Thyroid gland (tissue), 4 donors: ENCODE measurements around the gene KIF18A. TPM values are rescaled to one million over a fixed set of nuclear protein-coding genes. Genes with fewer than 3 reads are reported as not detected.

Experiments used
- DNase-seq, 2 donors: peaks; one replicate each; pipeline ENCODE4 v3.0.0-alpha.2; 2019
- H3K27ac ChIP-seq, 3 donors: fragments of 200-600 bp; sonication (generic); 1 replicate in 2 of 3; 2 replicates in 1 of 3; pipeline ENCODE4 v1.5.1; 2016 to 2019; ENCODE audit warnings: mild to moderate bottlenecking in 1 of 3, moderate library complexity in 1 of 3
- H3K27me3 ChIP-seq: fragments of 200-600 bp; sonication (generic); one replicate; pipeline ENCODE4 v1.5.1; 2019
- H3K36me3 ChIP-seq, 2 donors: fragments of 200-600 bp; sonication (generic); one replicate each; pipeline ENCODE4 v1.5.1; 2016 to 2019
- H3K4me1 ChIP-seq, 2 donors: fragments of 200-600 bp; sonication (generic); one replicate each; pipeline ENCODE4 v1.5.1; 2017 to 2019
- H3K4me3 ChIP-seq, 3 donors: fragments of 200-600 bp; sonication (generic); replicated peaks in 1 of 3; 1 replicate in 2 of 3; 2 replicates in 1 of 3; pipeline ENCODE4 v1.5.1; 2016; ENCODE audit warnings: mild to moderate bottlenecking in 1 of 3
- H3K9me3 ChIP-seq: fragments of 200-600 bp; sonication (generic); one replicate; pipeline ENCODE4 v1.5.1; 2017
- CTCF ChIP-seq, 6 experiments: fragments of 200-600 bp in 3 of 6; fragments of 450-650 bp in 3 of 6; sonication (generic) in 3 of 6; IDR thresholded peaks; one replicate each; pipeline ENCODE4 v1.5.1; 2016 to 2019; ENCODE audit warnings: antibody characterized with exemption in 6 of 6, mild to moderate bottlenecking in 2 of 6, inconsistent platforms in 1 of 6, moderate library complexity in 1 of 6
- POLR2A ChIP-seq, 2 donors: fragments of 450-650 bp; IDR thresholded peaks; one replicate each; pipeline ENCODE4 v1.6.1; 2017; ENCODE audit warnings: antibody characterized with exemption in 2 of 2, mild to moderate bottlenecking in 2 of 2, moderate library complexity in 1 of 2
- WGBS, 2 donors: methylation state at CpG; one replicate each; pipeline ENCODE4 v1.1.5; 2017; 5-methylcytosine and 5-hydroxymethylcytosine counted together
- intact Hi-C: fragments of 100-400 bp; cut with DNase I; formaldehyde crosslinking; loops from one replicate; pipeline ENCODE4 v1.15.1; 2023
- total RNA-seq, 4 donors: library from RNA; depleted of rRNA; stranded (reverse); fragments of >200 nt; gene quantifications; one replicate each; pipeline ENCODE4 v1.2.3, GENCODE V29; 2016

The KIF18A gene
- total RNA-seq, 4 donors from 2014 or later = 2.3 to 4.6 (median 4.1) TPM

GRCh38 chr11:28049338-28050216 is 58.4 kb downstream of the KIF18A start:
- Histone ChIP-seq H3K9me3 (no peaks in the 10 kb centered on the region), H3K27me3 (no peaks in the 10 kb centered on the region), H3K4me1 (no peaks in the 10 kb centered on the region), H3K4me3 (no peak overlapping the region), H3K27ac (no peak overlapping the region), H3K36me3 (no peaks in the 10 kb centered on the region)
- 83 to 86% methylated on average over 5 of the region's 5 CpGs for WGBS, 2 donors
- intact Hi-C loops = no loop called here
- TF ChIP-seq CTCF (IDR thresholded peaks at IDR 0.05) = no peak
- TF ChIP-seq POLR2A (IDR thresholded peaks at IDR 0.05) = no peak
- DNase-seq = no peak

- Histone ChIP-seq H3K27me3 (no peaks in the 10 kb centered on the region), H3K9me3 (no peaks in the 10 kb centered on the region), H3K27ac (no peak overlapping the region), H3K4me1 (no peaks in the 10 kb centered on the region), H3K36me3 (no peaks in the 10 kb centered on the region), H3K4me3 (no peak overlapping the region)
- intact Hi-C loops = no loop called here
- DNase-seq = no peak
- TF ChIP-seq CTCF (IDR thresholded peaks at IDR 0.05) = no peak
- no peak for TF ChIP-seq POLR2A (IDR thresholded peaks at IDR 0.05)
Observed at GRCh38 chr11:28048812-28049211, 59.1 kb downstream of the KIF18A start.

GRCh38 chr11:28043930-28044709 is 63.8 kb downstream of the KIF18A start:
- TF ChIP-seq POLR2A (IDR thresholded peaks at IDR 0.05) (no peak), CTCF (IDR thresholded peaks at IDR 0.05) (no peak)

GRCh38 chr11:28040384-28040783 is 67.6 kb downstream of the KIF18A start:
- no peaks in the 10 kb centered on the region for H3K36me3 ChIP-seq
- H3K27me3 ChIP-seq = no peaks in the 10 kb centered on the region
- H3K4me1 ChIP-seq = no peaks in the 10 kb centered on the region
- TF ChIP-seq POLR2A (IDR thresholded peaks at IDR 0.05) = no peak
- TF ChIP-seq CTCF (IDR thresholded peaks at IDR 0.05) = no peak
- DNase-seq = no peak
- no peak overlapping the region for H3K4me3 ChIP-seq
- H3K9me3 ChIP-seq = no peaks in the 10 kb centered on the region
- intact Hi-C loops = no loop called here
- no peak overlapping the region for H3K27ac ChIP-seq
- WGBS, 2 donors = 83 to 90% methylated on average over 2 of the region's 2 CpGs

More at GRCh38 chr11:28043930-28044709, 63.8 kb downstream of the KIF18A start:
- WGBS, 2 donors = 87 to 91% methylated on average over 3 of the region's 3 CpGs
- Histone ChIP-seq H3K36me3 (no peaks in the 10 kb centered on the region), H3K9me3 (no peaks in the 10 kb centered on the region), H3K4me3 (no peak overlapping the region), H3K4me1 (no peaks in the 10 kb centered on the region), H3K27me3 (no peaks in the 10 kb centered on the region), H3K27ac (no peak overlapping the region)
- DNase-seq = no peak
- intact Hi-C loops = no loop called here

GRCh38 chr11:28038775-28039174 is 69.2 kb downstream of the KIF18A start:
- 93 to 95% methylated on average over 1 of the region's 1 CpG for WGBS, 2 donors
- no peaks in the 10 kb centered on the region for H3K27me3 ChIP-seq
- no peaks in the 10 kb centered on the region for H3K4me1 ChIP-seq
- H3K36me3 ChIP-seq = no peaks in the 10 kb centered on the region
- DNase-seq = no peak
- intact Hi-C loops = no loop called here
- no peak for TF ChIP-seq POLR2A (IDR thresholded peaks at IDR 0.05)
- TF ChIP-seq CTCF (IDR thresholded peaks at IDR 0.05) = no peak
- H3K4me3 ChIP-seq = no peak overlapping the region
- H3K27ac ChIP-seq = no peak overlapping the region
- H3K9me3 ChIP-seq = no peaks in the 10 kb centered on the region
